NCI-H146 treated with DMSO at 0.1 percent for 48 hours (cell line): Measurements from ENCODE around the gene CACTIN.
"Not testable (repeated sequence)": the region's sequence is repeated elsewhere in the genome, so short reads cannot be mapped to it uniquely, and the experiment has no call there.

Source experiments
- DNase-seq: peaks from one replicate; lab custom pipeline; 2025; ENCODE audit not compliant: unreplicated experiment; lab: John Stamatoyannopoulos, UW

Gene CACTIN

GRCh38 chr19:3572132-3572854 lies 54.3 kb downstream of the CACTIN start:
- peak; percentile 91 for DNase-seq

- DNase-seq: no peak
These were observed 56.0 kb downstream of the CACTIN start for GRCh38 chr19:3570606-3571011.

GRCh38 chr19:3570042-3570441 lies 56.5 kb downstream of the CACTIN start:
- DNase-seq: not testable (repeated sequence)

- DNase-seq: no peak
These were observed 61.5 kb downstream of the CACTIN start for GRCh38 chr19:3565139-3565538.

- no peak for DNase-seq
These were observed 62.7 kb downstream of the CACTIN start for GRCh38 chr19:3563709-3564524.
